ENCODE measurements around the gene ZFYVE9. TPM values are rescaled to one million over a fixed set of nuclear protein-coding genes. Genes with fewer than 3 reads are reported as not detected.

The ZFYVE9 gene
- polyA plus RNA-seq, 3 donors, result 0.09 TPM; not detected in 2

GRCh38 chr1:52122384-52122783 is 19.5 kb upstream of the ZFYVE9 start:
- Histone ChIP-seq H3K9me3 (replicated peaks in 1 of 2; ENCODE audit: control insufficient read depth in 1 of 2, insufficient read depth in 1 of 2, low read length in 2 of 2) (no peaks in the 10 kb centered on the region), H3K36me3 (replicated peaks in 1 of 2; ENCODE audit: control insufficient read depth in 1 of 2, insufficient read depth in 2 of 2, low read length in 2 of 2) (no peaks in the 10 kb centered on the region), H3K4me3 (replicated peaks in 1 of 3; ENCODE audit: low read depth in 2 of 3, low read length in 3 of 3) (no peak overlapping the region), H2AFZ (ENCODE audit: insufficient read depth, low read depth, low read length, poor library complexity, severe bottlenecking) (no peak overlapping the region), H3K79me2 (ENCODE audit: insufficient read depth, low read length) (no peaks in the 10 kb centered on the region), H4K20me1 (ENCODE audit: insufficient read depth, low read length) (no peaks in the 10 kb centered on the region), H3K27ac (ENCODE audit: low read depth in 1 of 2, low read length in 2 of 2) (no peak overlapping the region), H3K27me3 (ENCODE audit: control insufficient read depth in 2 of 2, insufficient read depth in 2 of 2, low read length in 2 of 2) (peaks cover 0 to 6% of the 10 kb centered on the region in 2 donors), H3K4me1 (ENCODE audit: control insufficient read depth in 1 of 2, insufficient read depth in 2 of 2, low read length in 2 of 2) (no peaks in the 10 kb centered on the region), H3K4me2 (replicated peaks; ENCODE audit: extremely low read depth, low read length, poor library complexity, severe bottlenecking) (no peak overlapping the region), H3K9ac (ENCODE audit: insufficient read depth, low read length, poor library complexity, severe bottlenecking) (no peak overlapping the region)
- Mint-ChIP-seq H3K36me3 (no peaks in the 10 kb centered on the region), H3K9me3 (no peaks in the 10 kb centered on the region), H3K27me3 (ENCODE audit: low read depth in 3 of 3) (peaks cover 2 to 17% (median 8%) of the 10 kb centered on the region in 3 donors), H3K4me1 (peaks cover 3% of the 10 kb centered on the region), H3K27ac (no peak overlapping the region), H3K4me3 (no peak overlapping the region)
- WGBS (ENCODE audit: insufficient coverage), result 100% methylated on average over 1 of the region's 2 CpGs
- TF ChIP-seq CTCF (IDR thresholded peaks at IDR 0.05), result no peak
- intact Hi-C loops (cut with micrococcal nuclease), result no loop called here
- DNase-seq, result no peak

DNA sequence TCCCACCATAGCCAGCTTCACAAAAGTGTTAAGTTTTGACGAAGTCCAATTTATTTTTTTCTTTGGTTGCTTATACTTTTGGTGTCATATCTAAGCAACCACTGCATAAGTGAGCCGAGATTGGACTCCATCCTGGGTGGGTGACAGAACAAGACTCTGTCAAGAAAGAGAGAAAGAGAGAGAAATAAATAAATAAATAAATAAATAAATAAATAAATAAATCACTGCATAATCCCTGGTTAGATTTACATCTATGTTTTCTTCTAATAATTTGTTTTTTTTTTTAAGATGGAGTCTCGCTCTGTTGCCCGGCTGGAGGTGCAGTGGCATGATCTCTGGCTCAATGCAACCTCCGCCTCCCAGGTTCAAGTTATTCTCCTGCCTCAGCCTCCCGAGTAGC is 18.3 kb upstream of the ZFYVE9 start:
- DNase-seq, result no peak
- intact Hi-C loops (cut with micrococcal nuclease), result no loop called here
- 92% methylated on average over 2 of the region's 6 CpGs for WGBS (ENCODE audit: insufficient coverage)

More for the DNA sequence above, 18.3 kb upstream of the ZFYVE9 start:
- Mint-ChIP-seq H3K4me3 (no peak overlapping the region), H3K36me3 (no peaks in the 10 kb centered on the region), H3K4me1 (peaks cover 8% of the 10 kb centered on the region), H3K27ac (no peak overlapping the region), H3K9me3 (peaks cover 0 to 2% (median 0%) of the 10 kb centered on the region in 7 donors), H3K27me3 (ENCODE audit: low read depth in 3 of 3) (peaks cover 2 to 20% (median 13%) of the 10 kb centered on the region in 3 donors)
- Histone ChIP-seq H2AFZ (ENCODE audit: insufficient read depth, low read depth, low read length, poor library complexity, severe bottlenecking) (no peak overlapping the region), H3K79me2 (ENCODE audit: insufficient read depth, low read length) (no peaks in the 10 kb centered on the region), H3K9ac (ENCODE audit: insufficient read depth, low read length, poor library complexity, severe bottlenecking) (no peak overlapping the region), H3K4me3 (replicated peaks in 1 of 3; ENCODE audit: low read depth in 2 of 3, low read length in 3 of 3) (no peak overlapping the region), H3K27ac (ENCODE audit: low read depth in 1 of 2, low read length in 2 of 2) (no peak overlapping the region), H3K27me3 (ENCODE audit: control insufficient read depth in 2 of 2, insufficient read depth in 2 of 2, low read length in 2 of 2) (peaks cover 6 to 14% of the 10 kb centered on the region in 2 donors), H3K4me2 (replicated peaks; ENCODE audit: extremely low read depth, low read length, poor library complexity, severe bottlenecking) (no peak overlapping the region), H3K4me1 (ENCODE audit: control insufficient read depth in 1 of 2, insufficient read depth in 2 of 2, low read length in 2 of 2) (no peaks in the 10 kb centered on the region), H4K20me1 (ENCODE audit: insufficient read depth, low read length) (no peaks in the 10 kb centered on the region), H3K36me3 (replicated peaks in 1 of 2; ENCODE audit: control insufficient read depth in 1 of 2, insufficient read depth in 2 of 2, low read length in 2 of 2) (no peaks in the 10 kb centered on the region), H3K9me3 (replicated peaks in 1 of 2; ENCODE audit: control insufficient read depth in 1 of 2, insufficient read depth in 1 of 2, low read length in 2 of 2) (no peaks in the 10 kb centered on the region)
- TF ChIP-seq CTCF (IDR thresholded peaks at IDR 0.05), result no peak
